Measurements from ENCODE around the gene CREB3L2. TPM values are rescaled to one million over a fixed set of nuclear protein-coding genes. Genes with fewer than 3 reads are reported as not detected.

CREB3L2 gene
- total and polyA plus RNA-seq, 2 donors: 3.4 to 6.6 TPM

Other genes starting within 250 kb of the CREB3L2 start
- gene DGKI, start 155.1 kb downstream of the CREB3L2 start, total RNA-seq: 0.33 TPM
- gene DGKI, start 155.1 kb downstream of the CREB3L2 start, polyA plus RNA-seq: 0.14 TPM
- 0.05 TPM for gene AKR1D1, start 74.4 kb upstream of the CREB3L2 start, total RNA-seq
- 0.05 TPM for gene AKR1D1, start 74.4 kb upstream of the CREB3L2 start, polyA plus RNA-seq

Data from thymus (tissue), 2 donors.